CD4-positive, alpha-beta T cell treated with Interleukin-1 beta for 1 hour (primary cell): ENCODE measurements around the gene FER.
"Not testable (repeated sequence)": the region's sequence is repeated elsewhere in the genome, so short reads cannot be mapped to it uniquely, and the experiment has no call there.

Source experiments
- DNase-seq, 2 donors: peaks; one replicate each; pipeline ENCODE4 v3.0.0-alpha.2; 2020 to 2022

The FER gene

DNA sequence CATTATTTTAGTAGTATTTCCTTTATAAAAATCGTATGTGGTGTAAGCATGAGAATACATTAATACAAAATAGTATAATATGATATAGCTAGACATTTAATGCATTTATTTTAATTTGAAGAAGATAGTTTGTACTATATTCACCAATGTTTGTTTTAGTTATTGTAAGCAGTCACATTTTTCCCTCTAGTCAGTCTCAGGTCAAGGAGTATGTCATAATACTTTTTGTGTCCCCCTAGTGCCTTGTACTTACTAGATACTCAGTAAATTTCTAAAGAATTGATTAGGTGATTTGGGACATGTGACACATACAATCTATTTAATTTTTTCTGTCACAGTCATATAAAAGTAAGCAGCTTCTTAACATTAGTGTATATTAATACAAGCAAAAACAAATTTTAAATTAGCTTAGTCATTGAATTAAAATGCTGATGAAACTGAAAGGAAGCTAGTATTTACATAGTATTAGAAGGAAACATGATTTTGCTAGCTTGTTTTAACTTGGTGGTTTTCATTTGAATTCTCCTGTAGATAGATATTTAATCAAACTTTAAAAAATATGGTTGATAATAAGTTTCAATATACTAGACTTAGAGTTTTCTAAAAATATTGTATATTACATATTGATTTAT lies 242.2 kb downstream of the FER start:
- DNase-seq: no peak

- not testable (repeated sequence) for DNase-seq
These were observed 244.8 kb downstream of the FER start for GRCh38 chr5:108992396-108993085.

DNA sequence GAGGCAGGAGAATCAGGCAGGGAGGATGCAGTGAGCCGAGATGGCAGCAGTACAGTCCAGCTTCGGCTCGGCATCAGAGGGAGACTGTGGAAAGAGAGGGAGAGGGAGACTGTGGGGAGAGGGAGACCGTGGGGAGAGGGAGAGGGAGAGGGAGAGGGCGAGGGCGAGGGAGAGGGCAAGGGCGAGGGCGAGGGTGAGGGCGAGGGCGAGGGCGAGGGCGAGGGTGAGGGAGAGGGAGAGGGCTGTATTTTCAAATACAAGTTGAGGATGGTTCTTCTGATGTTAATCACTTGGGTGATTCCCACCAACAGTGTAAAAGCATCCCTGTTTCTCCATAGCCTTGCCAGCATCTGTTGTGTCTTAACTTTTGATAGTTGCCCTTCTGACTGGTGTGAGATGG lies 245.7 kb downstream of the FER start:
- not testable (repeated sequence) for DNase-seq

- no peak for DNase-seq
These were observed 250.0 kb downstream of the FER start for GRCh38 chr5:108997720-108998119.

GRCh38 chr5:108998216-108998615 lies 250.5 kb downstream of the FER start:
- no peak for DNase-seq

DNA sequence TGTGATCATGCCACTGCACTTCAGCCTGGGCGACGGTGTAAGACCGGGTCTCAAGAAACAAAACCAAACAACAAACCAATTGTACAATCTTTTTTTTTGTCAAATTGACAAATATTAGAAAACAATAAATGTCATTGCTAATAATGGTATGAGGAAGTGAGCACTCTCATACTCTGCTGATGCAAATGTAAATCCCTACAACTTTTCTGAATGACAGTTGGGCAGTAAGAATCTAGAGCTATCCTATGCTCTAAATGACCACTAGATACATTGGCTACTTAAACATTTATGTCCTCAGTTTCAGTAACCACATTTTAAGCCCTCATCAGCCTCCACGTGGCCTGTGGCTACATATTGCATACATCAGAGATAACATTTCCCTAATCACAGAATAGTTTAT lies 256.2 kb downstream of the FER start:
- DNase-seq: no peak

GRCh38 chr5:109005297-109006009 lies 257.8 kb downstream of the FER start:
- no peak for DNase-seq

DNA sequence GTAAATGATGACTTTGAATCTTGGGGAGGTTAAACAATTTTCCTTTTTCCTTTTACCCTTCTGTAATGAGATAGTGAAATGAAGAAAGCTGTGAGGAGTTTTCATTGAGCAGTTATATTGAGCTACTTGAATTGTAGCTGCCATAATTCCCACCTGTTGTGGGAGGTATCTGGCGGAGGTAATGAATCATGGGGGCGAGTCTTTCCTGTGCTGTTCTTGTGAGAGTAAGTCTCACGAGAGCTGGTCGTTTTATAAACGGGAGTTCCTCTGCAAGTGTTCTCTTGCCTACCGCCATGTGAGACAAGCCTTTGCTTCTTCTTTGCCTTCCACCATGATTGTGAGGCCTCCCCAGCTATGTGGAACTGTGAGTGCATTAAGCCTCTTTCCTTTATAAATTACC lies 258.4 kb downstream of the FER start:
- no peak for DNase-seq

DNA sequence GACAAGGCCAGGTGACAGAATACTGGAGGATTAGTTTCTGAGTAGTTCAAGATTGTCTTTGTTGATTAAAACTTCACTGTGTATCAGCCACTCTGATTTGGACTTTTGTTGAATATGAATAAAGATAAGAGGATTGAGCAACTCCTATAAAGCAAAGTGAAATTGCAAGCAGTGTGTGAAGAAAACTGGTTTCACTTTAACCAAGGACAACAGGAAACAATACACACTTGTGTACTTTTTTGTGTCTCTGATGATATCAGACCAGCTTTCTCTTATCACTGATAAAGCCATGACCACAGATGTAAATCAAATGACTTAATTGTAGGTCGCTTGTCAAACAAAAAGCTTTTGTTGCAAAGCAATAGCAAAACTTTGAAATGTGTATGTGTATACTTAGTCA lies 268.6 kb downstream of the FER start:
- DNase-seq: peak in 1 of 2 donors; percentile 6

- no peak for DNase-seq
These were observed 274.4 kb downstream of the FER start for GRCh38 chr5:109022056-109022455.

- DNase-seq: not testable (repeated sequence)
These were observed 278.0 kb downstream of the FER start for GRCh38 chr5:109025729-109026128.

DNA sequence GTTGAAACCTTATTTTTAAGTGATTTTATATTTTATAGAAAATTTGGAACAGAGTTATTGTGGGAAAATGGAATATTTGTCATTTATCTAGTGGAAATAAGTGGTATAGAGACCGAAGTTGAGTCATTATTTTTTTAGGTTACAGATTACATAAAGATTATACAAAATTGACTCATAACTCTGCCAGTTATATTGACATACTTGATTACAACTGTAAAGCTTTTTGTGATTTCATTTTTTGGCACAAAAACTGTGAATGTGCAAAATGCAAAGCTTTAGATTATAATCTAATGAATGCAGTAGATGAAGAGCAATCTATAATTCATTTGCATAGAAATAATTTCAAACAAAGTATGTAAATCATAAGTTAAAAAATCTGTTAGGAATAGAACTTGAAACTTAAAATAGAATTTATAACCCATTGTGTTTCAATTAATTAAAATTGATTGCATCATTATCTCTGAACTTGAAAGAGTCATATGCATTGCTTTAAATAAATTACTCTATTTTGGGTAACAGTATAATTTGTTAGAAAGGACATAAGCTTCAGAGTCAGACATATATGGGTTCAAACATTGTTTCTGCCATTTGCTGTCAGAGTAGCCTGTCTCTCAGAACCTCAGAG lies 280.4 kb downstream of the FER start:
- no peak for DNase-seq

DNA sequence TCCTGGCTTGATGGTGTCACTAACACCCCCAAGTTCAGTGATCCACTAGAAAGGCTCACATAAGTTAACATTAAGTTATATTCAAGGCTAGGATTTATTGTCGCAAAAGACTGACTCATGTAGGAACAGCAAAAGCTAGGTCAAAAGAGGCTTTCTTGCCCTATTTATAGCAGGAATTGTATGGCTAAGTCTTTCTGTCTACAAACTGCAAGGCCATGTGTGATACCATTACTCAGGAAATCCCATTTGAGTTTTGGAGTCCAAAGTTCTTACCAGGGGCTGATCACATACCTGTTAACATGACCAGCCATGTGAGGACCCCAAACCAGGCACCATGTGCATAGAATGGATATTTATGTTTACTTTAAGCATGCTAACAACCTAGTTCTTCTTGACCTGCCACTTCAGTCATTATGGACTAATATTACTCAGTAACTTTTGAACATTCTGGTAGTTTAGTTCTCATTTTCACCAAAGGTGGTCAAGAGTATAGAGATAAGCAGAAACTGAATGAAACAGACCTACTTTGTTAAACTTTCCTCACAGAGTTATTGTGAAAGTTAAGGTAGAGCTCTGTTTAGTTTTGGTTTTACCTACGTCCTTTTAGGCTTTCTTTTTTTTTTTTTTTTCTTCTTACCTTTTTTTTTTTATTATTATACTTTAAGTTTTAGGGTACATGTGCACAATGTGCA lies 281.1 kb downstream of the FER start:
- no peak for DNase-seq

DNA sequence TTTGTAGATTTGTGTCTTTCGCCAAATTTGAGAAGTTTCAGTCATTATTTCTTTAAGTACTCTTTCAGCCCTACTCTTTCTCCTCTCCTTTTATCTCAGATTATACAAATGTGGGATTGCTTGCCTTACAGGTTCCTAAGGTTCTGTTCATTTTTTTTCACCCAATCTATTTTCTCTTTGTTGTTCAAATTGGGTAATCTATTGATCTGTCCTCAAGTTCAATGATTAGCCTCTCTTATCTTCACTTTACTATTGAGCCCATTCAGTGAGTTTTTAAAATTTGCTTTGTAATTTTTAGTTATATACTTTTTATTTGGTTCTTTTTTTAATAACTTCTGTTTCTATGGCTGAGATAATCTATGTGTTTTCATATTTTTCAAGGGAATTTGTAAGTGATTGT lies 282.1 kb downstream of the FER start:
- DNase-seq: no peak

DNA sequence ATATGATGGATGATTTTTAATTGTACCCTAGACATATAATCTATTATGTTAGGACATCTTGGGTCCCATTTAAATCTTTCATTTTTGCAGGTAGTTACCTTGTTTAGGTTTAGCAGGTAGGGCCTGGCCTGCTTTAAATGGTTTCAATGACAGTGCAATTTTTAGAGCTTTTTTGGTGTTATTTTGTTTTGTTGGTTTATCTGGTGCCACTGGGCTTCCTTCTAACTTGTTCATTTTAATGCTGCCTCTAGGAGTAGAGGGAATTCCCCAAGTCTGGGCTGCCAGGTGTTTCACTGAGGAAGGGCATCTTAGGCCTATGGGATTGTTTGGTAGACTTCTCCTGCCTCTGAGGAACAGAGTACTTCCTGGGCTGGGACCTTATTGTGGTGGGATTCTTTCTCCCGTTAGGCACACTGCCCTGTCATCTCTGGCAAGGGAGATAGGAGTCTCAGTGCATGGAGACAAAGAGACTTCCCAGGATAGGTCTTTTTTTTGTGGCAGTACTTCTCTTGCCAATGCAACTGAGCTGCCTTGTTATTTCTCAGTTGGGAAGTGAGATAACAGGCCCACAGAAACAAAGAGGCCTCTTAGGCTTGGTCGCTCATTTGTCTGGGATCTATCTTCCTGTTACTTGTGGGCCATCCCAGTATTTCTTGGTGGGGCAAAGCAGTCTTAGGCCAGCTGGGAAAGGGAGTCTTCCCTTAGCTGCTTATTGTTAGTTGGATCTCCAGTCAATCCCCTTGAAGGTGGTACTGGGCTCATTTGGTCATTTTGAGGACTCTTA lies 282.9 kb downstream of the FER start:
- DNase-seq: no peak

DNA sequence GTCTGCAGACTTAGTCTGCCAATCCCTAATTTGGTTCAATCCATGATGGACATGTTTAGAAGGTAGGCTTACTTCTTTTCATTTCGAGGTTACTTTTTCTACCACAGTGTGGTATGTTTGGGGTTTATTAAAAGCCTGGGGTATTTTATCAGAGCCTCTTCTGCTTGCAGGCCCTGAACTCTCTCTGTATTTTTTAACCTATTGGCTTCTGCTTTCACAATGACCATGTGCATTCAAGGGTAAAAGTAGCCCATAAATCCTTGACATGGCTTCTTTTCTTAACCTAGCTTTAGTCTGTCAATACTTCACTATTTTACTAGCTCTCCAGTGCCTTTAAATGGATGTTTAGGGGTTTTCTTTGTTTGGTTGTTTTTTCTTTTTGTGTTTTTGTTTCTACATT lies 286.6 kb downstream of the FER start:
- DNase-seq: no peak

- DNase-seq: no peak
These were observed 287.7 kb downstream of the FER start for GRCh38 chr5:109035436-109035835.

- no peak for DNase-seq
These were observed 290.6 kb downstream of the FER start for GRCh38 chr5:109038209-109038840.

DNA sequence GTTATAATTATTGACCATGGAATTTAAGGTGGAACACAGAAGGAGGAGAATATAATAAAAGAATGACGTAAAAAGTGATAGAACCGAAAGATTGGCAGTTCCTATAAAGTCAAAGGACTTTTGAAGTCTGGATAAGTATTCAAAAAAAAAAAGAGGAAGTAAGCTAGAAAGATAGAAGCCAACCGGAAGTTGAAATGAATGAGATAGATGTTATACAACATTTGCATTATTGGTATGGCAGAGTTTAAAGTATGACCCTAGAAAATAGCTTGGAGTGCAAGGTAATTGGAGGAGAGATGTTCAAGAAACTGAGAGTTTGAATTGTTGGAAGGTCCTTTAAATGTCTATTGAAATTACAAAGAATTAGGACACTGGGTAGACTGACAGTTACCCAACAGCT lies 293.6 kb downstream of the FER start:
- DNase-seq: no peak

GRCh38 chr5:109045710-109046109 lies 298.0 kb downstream of the FER start:
- DNase-seq: no peak

DNA sequence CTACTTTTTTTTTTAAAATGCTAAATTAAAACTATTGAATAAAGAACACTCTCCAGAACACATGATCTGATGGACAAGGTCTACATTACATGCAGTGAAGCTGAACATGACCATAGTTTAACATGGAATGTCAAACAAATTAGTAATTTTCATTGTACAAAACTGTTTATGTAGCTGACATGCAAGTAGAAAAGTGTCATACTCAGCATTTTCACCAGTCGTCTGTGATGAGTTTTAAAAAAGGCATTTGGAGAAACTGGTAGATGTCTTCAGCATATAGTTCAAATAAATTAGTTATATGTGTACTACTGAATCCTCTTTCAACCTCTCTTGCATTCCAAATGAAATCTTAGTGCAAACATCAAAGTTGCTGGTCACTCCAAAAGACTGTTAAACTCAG lies 301.9 kb downstream of the FER start:
- DNase-seq: no peak

GRCh38 chr5:109050321-109050720 lies 302.6 kb downstream of the FER start:
- not testable (repeated sequence) for DNase-seq
